Keratinocyte (primary cell): ENCODE data around the gene KANSL1.

ENCODE experiments used
- EZH2 ChIP-seq: IDR thresholded peaks from one replicate; pipeline ENCODE4 v1.6.1; 2012; ENCODE audit warnings: inconsistent platforms, mild to moderate bottlenecking, low read length, moderate library complexity
- TF ChIP-seq, protein P1 (sequence below), 3 experiments: IDR thresholded peaks in 1 of 3; conservative IDR thresholded peaks in 1 of 3; optimal IDR thresholded peaks in 1 of 3; 2 replicates in 2 of 3; 3 replicates in 1 of 3; pipeline versions ENCODE3 to v1.5.1; 2011; ENCODE audit warnings: low read length in 3 of 3, mild to moderate bottlenecking in 3 of 3, moderate library complexity in 2 of 3, control low read depth in 1 of 3, inconsistent platforms in 1 of 3; ENCODE audit not compliant: insufficient read depth in 2 of 3; ENCODE audit errors: extremely low read depth in 1 of 3

DNA sequence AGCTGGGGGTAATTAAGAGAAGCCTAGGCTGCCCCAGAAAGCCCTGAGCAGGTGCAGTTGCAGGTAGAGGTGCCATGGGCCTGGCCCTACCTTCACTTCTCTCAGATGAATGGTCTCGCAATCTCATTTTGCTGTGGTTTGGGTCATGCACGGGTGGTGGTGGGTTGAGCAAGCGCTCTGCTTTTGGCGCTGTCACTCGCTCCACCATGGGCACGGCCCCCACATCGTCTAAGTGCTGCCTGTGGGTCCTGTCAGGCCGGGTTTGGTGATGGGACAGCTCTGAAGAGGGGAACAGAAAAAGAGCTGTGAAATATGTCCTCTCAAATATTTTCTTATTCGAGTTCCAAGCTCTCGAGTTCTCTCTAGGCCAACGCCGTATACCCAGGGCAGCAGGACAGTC is 154.3 kb downstream of the KANSL1 start:
- TF ChIP-seq, protein P1, sequence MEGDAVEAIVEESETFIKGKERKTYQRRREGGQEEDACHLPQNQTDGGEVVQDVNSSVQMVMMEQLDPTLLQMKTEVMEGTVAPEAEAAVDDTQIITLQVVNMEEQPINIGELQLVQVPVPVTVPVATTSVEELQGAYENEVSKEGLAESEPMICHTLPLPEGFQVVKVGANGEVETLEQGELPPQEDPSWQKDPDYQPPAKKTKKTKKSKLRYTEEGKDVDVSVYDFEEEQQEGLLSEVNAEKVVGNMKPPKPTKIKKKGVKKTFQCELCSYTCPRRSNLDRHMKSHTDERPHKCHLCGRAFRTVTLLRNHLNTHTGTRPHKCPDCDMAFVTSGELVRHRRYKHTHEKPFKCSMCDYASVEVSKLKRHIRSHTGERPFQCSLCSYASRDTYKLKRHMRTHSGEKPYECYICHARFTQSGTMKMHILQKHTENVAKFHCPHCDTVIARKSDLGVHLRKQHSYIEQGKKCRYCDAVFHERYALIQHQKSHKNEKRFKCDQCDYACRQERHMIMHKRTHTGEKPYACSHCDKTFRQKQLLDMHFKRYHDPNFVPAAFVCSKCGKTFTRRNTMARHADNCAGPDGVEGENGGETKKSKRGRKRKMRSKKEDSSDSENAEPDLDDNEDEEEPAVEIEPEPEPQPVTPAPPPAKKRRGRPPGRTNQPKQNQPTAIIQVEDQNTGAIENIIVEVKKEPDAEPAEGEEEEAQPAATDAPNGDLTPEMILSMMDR (optimal IDR thresholded peaks at IDR 0.05 in 1 of 3, IDR thresholded peaks at IDR 0.05 in 1 of 3, conservative IDR thresholded peaks at IDR 0.05 in 1 of 3; ENCODE audit: extremely low read depth in 1 of 3, insufficient read depth in 2 of 3, low read length in 3 of 3), result no peak
- TF ChIP-seq EZH2, result no peak
